Anterior cingulate cortex (tissue), 58 donors: ENCODE measurements around the gene GALNT10.
"Not testable (repeated sequence)": the region's sequence is repeated elsewhere in the genome, so short reads cannot be mapped to it uniquely, and the experiment has no call there.

ENCODE experiments used
- DNase-seq, 58 donors: peaks; one replicate each; lab custom pipeline; 2025; lab: John Stamatoyannopoulos, UW

The GALNT10 gene, protein sequence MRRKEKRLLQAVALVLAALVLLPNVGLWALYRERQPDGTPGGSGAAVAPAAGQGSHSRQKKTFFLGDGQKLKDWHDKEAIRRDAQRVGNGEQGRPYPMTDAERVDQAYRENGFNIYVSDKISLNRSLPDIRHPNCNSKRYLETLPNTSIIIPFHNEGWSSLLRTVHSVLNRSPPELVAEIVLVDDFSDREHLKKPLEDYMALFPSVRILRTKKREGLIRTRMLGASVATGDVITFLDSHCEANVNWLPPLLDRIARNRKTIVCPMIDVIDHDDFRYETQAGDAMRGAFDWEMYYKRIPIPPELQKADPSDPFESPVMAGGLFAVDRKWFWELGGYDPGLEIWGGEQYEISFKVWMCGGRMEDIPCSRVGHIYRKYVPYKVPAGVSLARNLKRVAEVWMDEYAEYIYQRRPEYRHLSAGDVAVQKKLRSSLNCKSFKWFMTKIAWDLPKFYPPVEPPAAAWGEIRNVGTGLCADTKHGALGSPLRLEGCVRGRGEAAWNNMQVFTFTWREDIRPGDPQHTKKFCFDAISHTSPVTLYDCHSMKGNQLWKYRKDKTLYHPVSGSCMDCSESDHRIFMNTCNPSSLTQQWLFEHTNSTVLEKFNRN

DNA sequence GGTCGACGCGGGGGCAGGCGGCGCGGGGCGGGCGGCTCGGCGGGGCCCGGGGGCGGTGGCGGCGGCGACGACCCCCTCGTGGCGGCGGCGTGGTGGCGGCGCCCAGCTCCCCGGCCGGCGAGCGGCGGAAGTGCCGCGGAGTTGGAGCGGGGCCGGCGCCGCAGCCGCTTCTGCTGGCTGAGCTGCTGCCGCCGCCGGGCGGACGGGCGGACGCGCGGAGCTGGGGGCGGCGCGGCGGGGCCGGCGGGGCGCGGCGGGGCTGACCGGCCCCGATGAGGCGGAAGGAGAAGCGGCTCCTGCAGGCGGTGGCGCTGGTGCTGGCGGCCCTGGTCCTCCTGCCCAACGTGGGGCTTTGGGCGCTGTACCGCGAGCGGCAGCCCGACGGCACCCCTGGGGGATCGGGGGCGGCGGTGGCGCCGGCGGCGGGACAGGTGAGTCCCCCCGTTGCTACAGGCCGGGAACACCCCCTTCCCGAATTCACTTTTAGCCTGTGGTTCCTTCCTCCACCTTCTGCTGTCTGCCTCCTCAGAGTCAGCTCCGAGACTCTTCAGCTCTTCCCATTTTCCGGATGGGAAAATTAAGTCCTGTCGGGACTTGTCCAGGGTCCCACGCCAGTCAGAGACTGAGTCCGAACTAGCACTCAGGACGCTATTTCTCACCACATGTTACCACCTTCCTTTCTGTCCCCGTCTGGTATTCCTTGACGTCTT, at the start of gene GALNT10:
GALNT10 (plus strand) TSS at position 139 of the 710 bp plus-strand sequence; CDS start at position 273, 134 bp downstream.
- DNase-seq = peak in 41 of 58 donors; percentile 33 to 79 (median 64)

GRCh38 chr5:154141745-154142221, 48.8 kb upstream of the GALNT10 start:
- peak in 3 of 58 donors; percentile 4 to 45 (median 12) for DNase-seq

- peak in 5 of 58 donors; percentile 4 to 39 (median 18) for DNase-seq
Observed at GRCh38 chr5:154143211-154143641, 47.3 kb upstream of the GALNT10 start.

GRCh38 chr5:154145268-154145667, 45.3 kb upstream of the GALNT10 start:
- DNase-seq = no peak

GRCh38 chr5:154146409-154146808, 44.1 kb upstream of the GALNT10 start:
- no peak for DNase-seq

- DNase-seq = no peak
Observed at GRCh38 chr5:154147666-154148065, 42.9 kb upstream of the GALNT10 start.

- not testable (repeated sequence) for DNase-seq
Observed at GRCh38 chr5:154150471-154150870, 40.1 kb upstream of the GALNT10 start.

GRCh38 chr5:154157483-154158378, 32.8 kb upstream of the GALNT10 start:
- no peak for DNase-seq

DNA sequence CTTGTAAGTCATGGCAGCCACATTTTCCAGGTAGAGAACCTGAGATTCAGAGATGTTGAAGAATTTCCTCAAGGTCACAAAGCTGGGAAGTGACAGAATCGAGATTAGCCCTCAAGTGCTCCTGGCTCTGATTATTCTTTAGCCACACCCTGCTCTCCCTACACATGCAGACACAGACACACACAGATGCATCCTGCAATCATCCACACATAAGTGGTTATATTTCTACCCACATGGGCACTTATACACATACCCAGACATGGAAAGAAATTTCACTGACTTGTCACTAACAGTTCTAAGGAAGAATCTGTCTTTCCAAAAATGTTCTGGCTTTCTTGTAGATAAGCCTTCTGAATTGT, 32.2 kb upstream of the GALNT10 start:
- DNase-seq = no peak

- DNase-seq = no peak
Observed at GRCh38 chr5:154159343-154159742, 31.2 kb upstream of the GALNT10 start.

DNA sequence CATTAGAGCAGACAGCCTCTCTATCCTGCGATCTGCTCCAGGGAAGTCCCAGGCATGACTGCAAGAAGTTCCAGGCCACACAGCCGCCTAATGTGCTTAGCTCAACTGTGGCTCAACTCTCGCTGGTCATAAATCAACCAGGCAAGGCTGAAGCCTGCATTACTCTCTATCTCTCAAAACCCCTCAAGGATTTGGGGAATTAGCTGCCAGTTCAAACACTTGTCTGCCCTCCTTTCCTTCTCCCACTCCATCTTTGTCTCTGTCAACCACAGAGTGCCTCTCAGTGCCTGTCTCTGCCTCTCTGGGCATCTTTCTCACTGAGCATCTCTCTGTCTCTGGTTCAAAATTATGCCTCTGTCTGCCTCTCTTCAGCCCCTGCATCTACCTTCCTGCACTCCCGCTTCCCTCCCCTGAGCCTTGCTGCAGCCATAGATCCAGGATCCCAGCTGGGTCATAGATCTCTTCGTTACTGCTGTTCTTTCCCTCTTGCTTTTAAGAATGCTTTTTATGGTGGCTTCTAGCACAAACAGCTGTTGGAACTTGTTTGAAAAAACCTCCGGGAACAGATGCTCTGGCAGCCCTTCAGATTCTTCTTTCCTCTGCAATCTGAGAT, 27.9 kb upstream of the GALNT10 start:
- DNase-seq = no peak

DNA sequence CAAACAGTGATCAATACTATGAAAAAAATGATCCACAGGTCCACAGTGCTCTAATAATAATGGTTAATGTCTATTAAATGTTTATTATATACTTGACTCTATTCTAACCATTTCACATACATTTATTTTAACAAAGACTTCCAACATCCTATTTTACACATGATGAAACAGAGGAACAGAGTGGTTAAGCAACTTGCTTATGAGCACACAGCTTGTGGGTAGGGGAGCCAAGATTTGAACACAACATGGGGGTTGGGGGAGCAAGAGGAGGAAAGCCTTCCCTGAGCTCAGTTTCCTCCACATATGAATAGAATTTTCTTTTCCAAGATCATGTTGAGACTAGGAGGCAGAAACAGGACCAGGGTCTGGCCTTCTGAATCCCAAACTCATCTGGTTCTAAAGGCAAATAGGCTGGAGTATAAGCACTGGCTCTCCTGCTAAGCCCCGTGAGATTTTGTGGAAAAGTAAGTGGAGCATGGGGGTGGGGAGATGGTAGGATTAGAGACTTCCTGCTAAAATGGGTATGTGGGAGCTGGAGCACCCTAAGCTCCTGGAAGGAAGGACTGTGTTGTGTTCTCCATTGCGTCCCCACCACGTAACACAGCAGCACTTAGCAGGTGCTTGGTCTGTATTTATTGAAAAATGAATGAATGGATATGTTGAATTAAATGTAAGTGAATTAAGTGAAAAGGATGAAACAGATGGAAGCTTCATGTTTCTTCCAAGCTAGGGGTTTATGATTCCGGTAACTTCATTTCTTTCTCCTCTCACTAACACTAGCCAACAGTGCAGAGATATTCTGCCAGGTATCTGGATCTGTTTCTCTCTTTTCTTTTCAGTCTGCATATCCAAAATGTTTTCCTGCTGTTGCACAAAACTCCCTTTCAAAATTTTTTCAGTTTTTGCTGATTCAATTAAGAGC, 26.9 kb upstream of the GALNT10 start:
- DNase-seq = no peak

- no peak for DNase-seq
Observed at GRCh38 chr5:154164249-154164581, 26.3 kb upstream of the GALNT10 start.

- DNase-seq = no peak
Observed at GRCh38 chr5:154165886-154166285, 24.6 kb upstream of the GALNT10 start.

DNA sequence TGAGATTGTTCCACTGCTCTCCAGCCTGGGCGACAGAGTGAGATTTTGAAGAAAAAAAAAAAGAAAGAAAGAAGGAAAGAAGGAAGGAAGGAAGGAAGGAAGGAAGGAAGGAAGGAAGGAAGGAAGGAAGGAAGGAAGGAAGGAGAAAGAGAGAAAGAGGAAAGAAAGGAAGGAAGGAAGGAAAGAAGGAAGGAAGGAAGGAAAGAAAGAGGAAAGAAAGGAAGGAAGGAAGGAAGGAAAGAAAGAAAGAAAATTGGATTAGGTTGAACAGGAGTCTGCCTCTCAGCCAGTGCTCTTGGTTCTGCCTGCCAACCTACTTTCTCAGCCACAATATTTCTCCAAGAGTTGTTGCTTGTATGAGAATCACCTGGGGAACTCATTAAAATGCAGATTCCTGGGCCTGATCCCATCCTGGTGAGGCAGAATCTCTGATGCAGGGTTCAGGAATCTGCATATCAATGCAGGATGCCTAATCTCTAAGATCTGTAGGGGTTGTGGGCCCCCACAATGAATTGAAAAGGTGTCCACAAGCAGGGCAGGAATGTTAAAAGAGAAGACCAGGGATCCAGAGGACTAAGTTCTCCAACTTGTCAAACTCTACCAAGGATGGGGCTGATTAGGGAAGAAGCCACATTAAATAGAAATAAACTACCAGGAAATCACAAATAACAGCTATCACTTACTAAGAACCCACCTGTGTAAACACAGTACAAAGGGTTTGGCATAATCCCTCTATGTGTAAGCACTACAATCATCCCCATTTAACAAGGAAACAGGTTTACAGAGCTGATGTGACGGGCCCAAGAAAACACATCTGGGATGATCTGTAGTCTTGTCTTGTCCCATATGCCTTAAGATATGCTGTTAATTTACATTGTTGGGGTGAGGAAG, 23.4 kb upstream of the GALNT10 start:
- no peak for DNase-seq

DNA sequence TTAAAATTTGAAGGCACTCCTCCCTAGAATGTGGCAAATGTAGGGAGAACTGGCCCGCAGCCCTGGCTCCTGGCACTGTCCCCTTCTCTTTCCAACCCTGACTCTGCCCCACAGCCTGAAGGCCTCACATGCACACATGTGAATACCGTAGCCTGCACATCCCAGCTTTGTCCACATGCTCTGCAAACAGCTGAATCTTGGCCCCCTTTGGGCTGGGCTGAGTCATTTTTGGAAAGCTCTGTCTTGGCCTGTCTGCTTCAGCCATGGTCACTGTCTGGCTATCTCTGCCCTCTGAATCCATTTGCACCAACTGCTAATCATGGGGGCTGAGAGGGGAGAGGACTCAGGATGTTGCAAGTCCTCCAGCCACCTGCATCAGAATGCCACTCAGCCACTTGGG, 22.1 kb upstream of the GALNT10 start:
- DNase-seq = peak in 1 of 58 donors; percentile 22

DNA sequence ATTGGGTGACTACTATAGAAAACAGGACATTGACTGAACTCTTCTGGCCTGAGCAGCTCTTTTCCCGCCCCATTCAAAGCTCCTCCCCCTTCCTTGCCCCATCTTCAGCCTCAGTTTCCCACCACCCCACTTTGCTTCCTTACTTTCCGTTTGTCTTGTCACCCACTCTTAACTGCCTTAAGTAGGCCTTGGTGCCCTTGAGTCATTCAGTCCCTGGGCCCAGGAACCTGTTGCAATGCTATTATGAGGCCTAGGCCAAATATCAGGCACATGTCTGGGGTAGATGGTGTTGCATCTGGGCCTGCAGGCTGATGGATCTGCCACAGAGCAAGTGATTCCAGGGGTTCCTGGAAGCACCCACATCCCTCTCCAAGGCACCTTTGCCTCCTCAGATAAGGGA, 17.7 kb upstream of the GALNT10 start:
- no peak for DNase-seq

GRCh38 chr5:154174091-154174490, 16.4 kb upstream of the GALNT10 start:
- no peak for DNase-seq
